HG02642 (cell line): Measurements from ENCODE around the gene SNX21.
"Not testable (repeated sequence)": the region's sequence is repeated elsewhere in the genome, so short reads cannot be mapped to it uniquely, and the experiment has no call there.

Experiments used
- ATAC-seq: cut with Tn5 transposase; IDR thresholded peaks from one replicate; pipeline ENCODE4 v1.9.1; 2021; ENCODE audit warnings: mild to moderate bottlenecking; ENCODE audit not compliant: unreplicated experiment, poor library complexity

Gene SNX21

GRCh38 chr20:45848969-45849582 is 15.5 kb downstream of the SNX21 start:
- no peak for ATAC-seq

GRCh38 chr20:45850238-45850637 is 16.6 kb downstream of the SNX21 start:
- no peak for ATAC-seq

- ATAC-seq: no peak
These were observed 17.3 kb downstream of the SNX21 start for GRCh38 chr20:45850926-45851325.

- no peak for ATAC-seq
These were observed 17.9 kb downstream of the SNX21 start for GRCh38 chr20:45851501-45851900.

GRCh38 chr20:45852326-45852725 is 18.7 kb downstream of the SNX21 start:
- no peak for ATAC-seq

GRCh38 chr20:45853484-45853883 is 19.9 kb downstream of the SNX21 start:
- ATAC-seq: no peak

GRCh38 chr20:45857114-45857881 is 23.7 kb downstream of the SNX21 start, which contains the start of the genes ACOT8 and ZSWIM3:
Gene ACOT8 (minus strand): TSS chr20:45857392. CDS start chr20:45857315, 77 bp downstream.
Gene ZSWIM3 (plus strand): TSS chr20:45857614. CDS start chr20:45857826, 212 bp downstream.
- peak; percentile 97 for ATAC-seq

- ATAC-seq: peak; percentile 12
These were observed 24.2 kb downstream of the SNX21 start for GRCh38 chr20:45857882-45858216.

GRCh38 chr20:45859916-45860315 is 26.3 kb downstream of the SNX21 start:
- ATAC-seq: no peak

GRCh38 chr20:45860560-45861220 is 27.1 kb downstream of the SNX21 start:
- ATAC-seq: no peak

GRCh38 chr20:45861221-45862075 is 27.8 kb downstream of the SNX21 start:
- ATAC-seq: no peak

- ATAC-seq: no peak
These were observed 30.2 kb downstream of the SNX21 start for GRCh38 chr20:45863543-45864470.

GRCh38 chr20:45866454-45866853 is 32.9 kb downstream of the SNX21 start:
- ATAC-seq: no peak

GRCh38 chr20:45867136-45867818 is 33.7 kb downstream of the SNX21 start:
- no peak for ATAC-seq

- no peak for ATAC-seq
These were observed 34.2 kb downstream of the SNX21 start for GRCh38 chr20:45867819-45868176.

GRCh38 chr20:45872626-45873025 is 39.0 kb downstream of the SNX21 start:
- no peak for ATAC-seq

- ATAC-seq: no peak
These were observed 40.0 kb downstream of the SNX21 start for GRCh38 chr20:45873409-45874103.

GRCh38 chr20:45874104-45874481 is 40.5 kb downstream of the SNX21 start:
- ATAC-seq: not testable (repeated sequence)
